LNCaP clone FGC (cell line): ENCODE data around the gene BGLAP.

Source experiments
- DNase-seq: peaks from one replicate; pipeline ENCODE4 v3.0.0-alpha.2; 2011; ENCODE audit warnings: low read depth
- H3K4me3 ChIP-seq: 2 replicates; pipeline ENCODE4 v1.5.1; 2011; ENCODE audit warnings: mild to moderate bottlenecking, low read depth, low read length, control low read depth
- CTCF ChIP-seq: IDR thresholded peaks from 2 replicates; pipeline ENCODE4 v1.5.1; 2012; ENCODE audit warnings: mild to moderate bottlenecking; ENCODE audit not compliant: control insufficient read depth, insufficient read depth; ENCODE audit errors: extremely low read depth

Gene BGLAP

GRCh38 chr1:156284757-156285156 lies 42.8 kb downstream of the BGLAP start:
- no peak for TF ChIP-seq CTCF
- no peak for DNase-seq
- peak overlapping the region; percentile 74 for H3K4me3 ChIP-seq

GRCh38 chr1:156285437-156285836 lies 43.5 kb downstream of the BGLAP start:
- no peak for DNase-seq
- TF ChIP-seq CTCF: no peak
- H3K4me3 ChIP-seq: peak overlapping the region; percentile 74

- no peak for DNase-seq
- H3K4me3 ChIP-seq: no peak overlapping the region
- TF ChIP-seq CTCF: no peak
Measured at GRCh38 chr1:156286061-156286460, 44.1 kb downstream of the BGLAP start.

GRCh38 chr1:156289857-156290256 lies 47.9 kb downstream of the BGLAP start:
- H3K4me3 ChIP-seq: peak overlapping the region; percentile 72
- peak; percentile 62 for DNase-seq
- no peak for TF ChIP-seq CTCF

DNA sequence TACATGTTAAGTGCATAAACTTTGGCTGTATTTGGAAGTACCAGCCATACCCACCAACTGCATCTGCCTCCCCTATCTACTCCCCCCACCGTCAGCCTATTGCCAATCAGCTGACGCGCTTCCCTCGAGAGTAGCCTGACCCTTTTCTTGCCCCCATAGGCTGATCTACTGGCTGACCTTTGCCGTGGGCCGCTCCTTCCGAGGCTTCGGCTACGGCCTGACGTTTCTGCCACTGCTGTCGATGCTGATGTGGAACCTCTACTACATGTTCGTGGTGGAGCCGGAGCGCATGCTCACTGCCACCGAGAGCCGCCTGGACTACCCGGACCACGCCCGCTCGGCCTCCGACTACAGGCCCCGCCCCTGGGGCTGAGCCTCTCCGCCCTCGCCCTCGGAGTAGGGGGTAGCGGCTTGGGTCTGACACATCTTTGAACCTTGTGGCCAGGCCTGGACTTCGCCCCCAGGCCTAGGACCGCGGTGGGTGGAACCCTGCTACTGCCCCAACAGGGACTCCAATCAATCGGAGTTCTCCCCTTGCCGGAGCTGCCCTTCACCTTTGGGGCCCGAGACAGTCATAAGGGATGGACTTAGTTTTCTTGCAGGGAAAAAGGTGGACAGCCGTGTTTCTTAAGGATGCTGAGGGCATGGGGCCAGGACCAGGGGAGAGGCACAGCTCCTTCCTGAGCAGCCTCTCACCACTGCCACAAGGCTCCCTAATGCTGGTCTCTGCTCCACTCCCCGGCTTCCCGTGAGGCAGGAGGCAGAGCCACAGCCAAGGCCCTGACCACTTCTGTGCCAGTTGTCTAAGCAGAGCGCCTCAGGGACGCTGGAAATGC lies 49.5 kb downstream of the BGLAP start:
- DNase-seq: no peak
- TF ChIP-seq CTCF: no peak
- H3K4me3 ChIP-seq: peak overlapping the region; percentile 72
